ENCODE results near the gene PRPF40A.

The PRPF40A gene

GRCh38 chr2:152648336-152648735 is 68.9 kb downstream of the PRPF40A start:
- no peak for DNase-seq

- no peak for DNase-seq
Measured at GRCh38 chr2:152647552-152647951, 69.7 kb downstream of the PRPF40A start.

GRCh38 chr2:152646775-152647174 is 70.5 kb downstream of the PRPF40A start:
- no peak for DNase-seq

- no peak for DNase-seq
Measured at GRCh38 chr2:152646264-152646663, 71.0 kb downstream of the PRPF40A start.

- no peak for DNase-seq
Measured at GRCh38 chr2:152644189-152644873, 72.9 kb downstream of the PRPF40A start.

GRCh38 chr2:152638590-152638989 is 78.7 kb downstream of the PRPF40A start:
- DNase-seq = no peak

- DNase-seq = no peak
Measured at GRCh38 chr2:152638056-152638455, 79.2 kb downstream of the PRPF40A start.

GRCh38 chr2:152637251-152637650 is 80.0 kb downstream of the PRPF40A start:
- DNase-seq = no peak

- DNase-seq = no peak
Measured at GRCh38 chr2:152635635-152636298, 81.5 kb downstream of the PRPF40A start.

GRCh38 chr2:152632736-152633135 is 84.5 kb downstream of the PRPF40A start:
- no peak for DNase-seq

- no peak for DNase-seq
Measured at GRCh38 chr2:152630466-152630865, 86.8 kb downstream of the PRPF40A start.

- DNase-seq = no peak
Measured at GRCh38 chr2:152629202-152629601, 88.1 kb downstream of the PRPF40A start.

GRCh38 chr2:152627351-152627957 is 89.8 kb downstream of the PRPF40A start:
- no peak for DNase-seq

- DNase-seq = no peak
Measured at GRCh38 chr2:152626911-152627339, 90.3 kb downstream of the PRPF40A start.

GRCh38 chr2:152624805-152625204 is 92.5 kb downstream of the PRPF40A start:
- no peak for DNase-seq

GRCh38 chr2:152623775-152624174 is 93.5 kb downstream of the PRPF40A start:
- no peak for DNase-seq

GRCh38 chr2:152623076-152623740 is 94.1 kb downstream of the PRPF40A start:
- DNase-seq = no peak

- no peak for DNase-seq
Measured at GRCh38 chr2:152622219-152622618, 95.0 kb downstream of the PRPF40A start.

- DNase-seq = no peak
Measured at GRCh38 chr2:152620985-152621384, 96.3 kb downstream of the PRPF40A start.

GRCh38 chr2:152620208-152620607 is 97.1 kb downstream of the PRPF40A start:
- DNase-seq = no peak

- no peak for DNase-seq
Measured at GRCh38 chr2:152618193-152618564, 99.1 kb downstream of the PRPF40A start.

- no peak for DNase-seq
Measured at GRCh38 chr2:152617456-152618192, 99.6 kb downstream of the PRPF40A start.

GRCh38 chr2:152615177-152615576 is 102.1 kb downstream of the PRPF40A start:
- no peak for DNase-seq
